Placental epithelial cell (primary cell): ENCODE data around the gene UPK3B. TPM values are rescaled to one million over a fixed set of nuclear protein-coding genes. Genes with fewer than 3 reads are reported as not detected.

ENCODE experiments used
- small RNA-seq: library from RNA; depleted of rRNA; stranded (forward); fragments of <200 nt; gene quantifications from one replicate; pipeline ENCODE3, GENCODE V24; 2012
- total RNA-seq: library from RNA; depleted of rRNA; stranded (reverse); fragments of >200 nt; gene quantifications from 2 replicates; pipeline ENCODE4 v1.2.3, GENCODE V29; 2012

UPK3B gene
- total RNA-seq, result 23.4 and 47.5 TPM in 2 replicates

GRCh38 chr7:76509931-76510877 is at the start of gene UPK3B:
TSS of gene UPK3B (plus strand) at chr7:76510552. CDS start at chr7:76510653, 101 bp downstream.

GRCh38 chr7:76461464-76462101 is 48.8 kb upstream of the UPK3B start, which contains the start of gene DTX2:
TSS of gene DTX2 (plus strand) at chr7:76461709. CDS start at chr7:76480510, 18,801 bp downstream.

GRCh38 chr7:76543197-76543596 is 32.8 kb downstream of the UPK3B start, which contains the start of gene SPDYE16:
TSS of gene SPDYE16 (minus strand) at chr7:76543297. CDS start at chr7:76541459, 1,838 bp downstream.

Small RNA genes within 50 kb of the gene (small RNA-seq; reads per million reads assigned to genes)
- gene RF00019, result not detected

Other genes with a start within 250 kb of the UPK3B start
- 217 and 235 TPM in 2 replicates for gene HSPB1, start 207.9 kb upstream of the UPK3B start, total RNA-seq
- 70.7 and 82.5 TPM in 2 replicates for gene YWHAG, start 151.6 kb upstream of the UPK3B start, total RNA-seq
- 1.6 and 6.3 TPM in 2 replicates for gene SSC4D, start 100.9 kb upstream of the UPK3B start, total RNA-seq
- gene ZP3, start 85.6 kb upstream of the UPK3B start, total RNA-seq, result 0.98 and 4.7 TPM in 2 replicates
- gene DTX2, start 48.8 kb upstream of the UPK3B start, total RNA-seq, result 10.2 and 11.8 TPM in 2 replicates
- gene SPDYE16, start 32.7 kb downstream of the UPK3B start, total RNA-seq, result under 0.01 and 0.39 TPM in 2 replicates
- gene POMZP3, start 116.7 kb downstream of the UPK3B start, total RNA-seq, result 4.7 and 7.1 TPM in 2 replicates